Ovary (tissue), 9 donors: Measurements from ENCODE around the gene CSTF1. TPM values are rescaled to one million over a fixed set of nuclear protein-coding genes. Genes with fewer than 3 reads are reported as not detected.
"Not testable (repeated sequence)": the region's sequence is repeated elsewhere in the genome, so short reads cannot be mapped to it uniquely, and the experiment has no call there.

Experiments used
- DNase-seq, 5 donors: peaks; one replicate each; pipeline ENCODE4 v3.0.0-alpha.2; 2019 to 2020
- H3K27ac ChIP-seq, 2 donors: fragments of 200-600 bp; one replicate each; pipeline versions ENCODE4 v1.5.1 to v1.8.0; 2019 to 2022
- H3K27me3 ChIP-seq: fragments of 200-600 bp; one replicate; pipeline ENCODE4 v1.8.0; 2022
- H3K36me3 ChIP-seq: fragments of 200-600 bp; sonication (generic); one replicate; pipeline ENCODE4 v1.5.1; 2019
- H3K4me1 ChIP-seq: one replicate; pipeline ENCODE4 v1.8.1; 2013; ENCODE audit warnings: mild to moderate bottlenecking, moderate library complexity; ENCODE audit not compliant: insufficient read depth
- H3K4me3 ChIP-seq: fragments of 200-600 bp; sonication (generic); one replicate; pipeline ENCODE4 v1.5.1; 2017
- H3K9me3 ChIP-seq, 2 donors: fragments of 200-600 bp in 1 of 2; sonication (generic) in 1 of 2; one replicate each; pipeline versions ENCODE4 v1.5.1 to v1.8.1; 2013 to 2019; ENCODE audit warnings: mild to moderate bottlenecking in 1 of 2, moderate library complexity in 1 of 2
- CTCF ChIP-seq, 3 donors: fragments of 450-650 bp in 2 of 3; fragments of 200-600 bp in 1 of 3; IDR thresholded peaks; one replicate each; pipeline versions ENCODE4 v1.5.1 to v1.8.0; 2016 to 2022; ENCODE audit warnings: antibody characterized with exemption in 3 of 3, mild to moderate bottlenecking in 1 of 3
- EP300 ChIP-seq: sonication (generic); formaldehyde crosslinking; IDR thresholded peaks from one replicate; pipeline ENCODE4 v1.6.1; 2017; ENCODE audit warnings: antibody characterized with exemption
- POLR2A ChIP-seq: fragments of 450-650 bp; IDR thresholded peaks from one replicate; pipeline ENCODE4 v1.6.1; 2017; ENCODE audit warnings: antibody characterized with exemption, mild to moderate bottlenecking, moderate library complexity
- WGBS, 3 donors: extraction: QIAGEN DNeasy Blood & Tissue Kit in 1 of 3; methylation state at CpG; one replicate each; pipeline versions ENCODE4 v1.1.5 to v1.1.7; 2013 to 2017; 5-methylcytosine and 5-hydroxymethylcytosine counted together
- intact Hi-C, 4 donors: fragments of 100-400 bp; cut with DNase I; formaldehyde crosslinking; loops; one replicate each; pipeline versions ENCODE4 v1.11.0 to v1.15.1; 2022 to 2023
- polyA plus RNA-seq, 2 donors: library from polyadenylated mRNA; stranded (reverse); fragments of 200-250 nt in 1 of 2; fragments of 350-450 nt in 1 of 2; fragmentation: Illumina TruSeq in 1 of 2; extraction: RNeasy Lipid Tissue Mini Kit (QIAGEN cat#74804) in 1 of 2; gene quantifications; one replicate each; pipeline ENCODE4 v1.2.3, GENCODE V29; 2013 to 2014
- total RNA-seq, 7 donors: library from RNA; depleted of rRNA in 2 of 7; stranded (reverse); fragments of >200 nt in 2 of 7; fragmentation: NEBNext Ultra II Directional in 3 of 7; extraction: Animal tissue kit (Norgen Biotek cat#: 25700) in 3 of 7; gene quantifications; one replicate each; pipeline versions ENCODE4 v1.1.0 to v1.2.4, GENCODE V29; 2016 to 2023
- donor health status: DM: no; HTN: no; CAD: no; lungs with moderate emphysema.
- donor health status: DM: no; HTN: no; CAD: no.
- donor health status: Bipolar disorder and iron deficiency.
- donor health status: DM: yes; HTN: yes; CAD: no.
- donor health status: DM: no; HTN: no; CAD: no.
- donor health status: DM: yes; HTN: yes; CAD: no.

CSTF1 gene
- total and polyA plus RNA-seq, 9 donors, result 15.5 to 41.5 (median 31.8) TPM

DNA sequence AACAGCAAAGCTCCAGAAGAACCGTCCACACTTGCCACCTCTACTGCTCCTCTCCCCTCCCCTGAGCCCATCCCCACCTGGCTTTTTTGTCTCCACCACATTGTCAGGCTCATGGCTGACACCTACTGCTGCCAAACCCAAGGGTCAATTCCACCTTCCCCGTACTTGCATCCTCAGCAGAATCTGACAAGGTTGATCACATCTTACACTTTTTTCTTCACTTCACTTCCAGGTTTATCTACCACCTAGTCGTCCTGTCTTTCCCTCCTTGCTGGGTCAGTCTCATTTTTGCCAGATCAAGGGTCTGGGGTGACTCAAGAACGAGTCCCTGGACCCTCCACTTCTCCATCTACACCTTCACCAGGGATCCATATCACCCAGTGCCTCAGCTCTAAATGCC is 3.6 kb upstream of the CSTF1 start:
- no peaks in the 10 kb centered on the region for H3K27me3 ChIP-seq
- H3K27ac ChIP-seq, result no peak overlapping the region
- H3K4me1 ChIP-seq, result peaks cover 6% of the 10 kb centered on the region
- TF ChIP-seq POLR2A (no peak), EP300 (no peak), CTCF (IDR thresholded peaks at IDR 0.05) (no peak)
- DNase-seq, result no peak
- H3K9me3 ChIP-seq, result no peaks in the 10 kb centered on the region
- intact Hi-C loops, result no loop called here
- no peaks in the 10 kb centered on the region for H3K36me3 ChIP-seq
- no peak overlapping the region for H3K4me3 ChIP-seq
- WGBS, 3 donors, result 78 to 92% (median 89%) methylated on average over 4 of the region's 4 CpGs

DNA sequence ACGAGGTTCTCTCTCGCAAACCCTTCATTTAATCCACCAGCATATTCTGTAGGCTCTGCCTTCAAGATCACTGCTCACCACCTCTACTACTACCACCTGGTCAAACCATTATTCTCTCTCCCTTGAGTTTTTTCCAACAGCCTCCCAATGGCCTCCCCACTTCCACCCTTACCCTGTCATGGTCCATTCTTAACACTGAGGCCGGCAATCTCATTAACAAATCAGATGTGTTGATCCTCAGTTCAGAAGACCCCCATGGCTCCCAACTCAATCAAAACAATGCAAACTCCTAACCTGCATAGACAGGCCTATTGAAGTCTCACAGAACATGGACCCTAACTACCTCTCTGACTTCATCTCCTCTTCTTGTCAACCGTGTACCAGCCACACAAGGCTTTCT is 2.6 kb upstream of the CSTF1 start:
- H3K4me3 ChIP-seq, result no peak overlapping the region
- H3K9me3 ChIP-seq, result no peaks in the 10 kb centered on the region
- no peak overlapping the region for H3K27ac ChIP-seq
- H3K36me3 ChIP-seq, result no peaks in the 10 kb centered on the region
- DNase-seq, result no peak
- 93 to 95% (median 94%) methylated on average over 4 of the region's 4 CpGs for WGBS, 3 donors
- TF ChIP-seq POLR2A (no peak), CTCF (IDR thresholded peaks at IDR 0.05) (no peak), EP300 (no peak)
- peaks cover 8% of the 10 kb centered on the region for H3K4me1 ChIP-seq
- intact Hi-C loops, result loop anchor here in 1 of 4 donors (10.0 kb wide), 1 partner anchor 75 kb away; the partner anchor contains the start of gene RTF2
- H3K27me3 ChIP-seq, result no peaks in the 10 kb centered on the region

GRCh38 chr20:56390396-56390795 is 2.0 kb upstream of the CSTF1 start:
- not testable (repeated sequence) for H3K27me3 ChIP-seq, H3K4me1 ChIP-seq, H3K9me3 ChIP-seq, H3K4me3 ChIP-seq, DNase-seq, H3K36me3 ChIP-seq, H3K27ac ChIP-seq
- intact Hi-C loops, result loop anchor here in 1 of 4 donors (10.0 kb wide), 1 partner anchor 74 kb away; the partner anchor contains the start of gene RTF2
- 94 to 96% (median 96%) methylated on average over 9 of the region's 9 CpGs for WGBS, 3 donors

DNA sequence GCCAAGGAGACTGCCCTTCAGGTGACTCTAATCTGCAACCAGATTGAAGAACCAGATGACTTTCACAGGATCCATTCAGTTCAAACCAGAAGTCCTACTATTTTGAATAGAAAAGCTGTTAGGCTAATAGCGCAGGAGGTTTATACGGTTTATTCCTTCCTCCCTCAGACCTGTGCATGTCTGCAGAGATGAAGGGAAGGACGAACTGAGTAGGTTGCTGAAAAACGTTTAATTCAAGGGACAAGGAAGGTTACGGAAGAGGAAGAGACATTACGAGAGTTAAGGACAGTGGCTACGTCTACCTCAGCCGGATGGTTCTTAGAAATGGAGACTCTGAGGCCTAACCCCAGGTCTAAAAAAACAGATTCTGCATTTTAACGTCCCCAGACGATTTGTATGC is 1.4 kb upstream of the CSTF1 start:
- 21 to 27% (median 23%) methylated on average over 10 of the region's 10 CpGs for WGBS, 3 donors
- peak overlapping the region; percentile 90 for H3K4me3 ChIP-seq
- no peak overlapping the region for H3K27ac ChIP-seq
- H3K36me3 ChIP-seq, result no peaks in the 10 kb centered on the region
- peaks cover 8% of the 10 kb centered on the region for H3K4me1 ChIP-seq
- DNase-seq, result no peak
- H3K9me3 ChIP-seq, result no peaks in the 10 kb centered on the region
- H3K27me3 ChIP-seq, result no peaks in the 10 kb centered on the region
- TF ChIP-seq POLR2A (no peak), CTCF (IDR thresholded peaks at IDR 0.05) (no peak), EP300 (no peak)
- intact Hi-C loops, result loop anchor here in 1 of 4 donors (10.0 kb wide), 1 partner anchor 74 kb away; the partner anchor contains the start of gene RTF2

DNA sequence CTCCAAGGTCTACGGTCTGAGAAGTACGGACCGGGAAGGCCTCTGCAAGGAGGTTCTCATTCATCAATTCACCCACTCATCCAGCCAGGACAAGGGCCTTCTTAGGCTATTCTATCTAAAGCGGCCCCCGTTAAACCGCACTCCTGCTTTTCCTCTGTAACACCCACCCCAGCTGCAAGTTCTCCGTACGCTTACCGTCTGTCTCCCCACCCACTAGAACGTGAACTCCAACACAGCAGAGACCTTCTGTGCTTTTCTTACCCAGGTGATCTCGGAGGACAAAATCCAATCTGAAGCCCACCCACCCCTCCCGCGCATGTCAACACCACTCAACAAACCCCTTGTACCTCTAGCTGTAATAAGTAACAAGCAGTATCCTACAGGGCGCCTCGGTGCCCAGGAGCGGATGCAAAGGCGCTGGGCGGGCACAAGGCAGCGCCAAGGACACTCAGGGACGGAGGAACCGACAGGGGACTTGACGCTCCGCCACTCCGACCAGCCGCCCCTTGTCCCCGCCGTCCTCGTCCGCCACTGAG is 781 bp upstream of the CSTF1 start:
- H3K9me3 ChIP-seq, result no peaks in the 10 kb centered on the region
- no peaks in the 10 kb centered on the region for H3K36me3 ChIP-seq
- intact Hi-C loops, result loop anchor here in 1 of 4 donors (10.0 kb wide), 1 partner anchor 73 kb away; the partner anchor contains the start of gene RTF2
- peaks cover 8% of the 10 kb centered on the region for H3K4me1 ChIP-seq
- H3K27ac ChIP-seq, result peak overlapping the region in 1 of 2 donors; percentile 72
- DNase-seq, result no peak
- TF ChIP-seq EP300, result no peak
- TF ChIP-seq CTCF (IDR thresholded peaks at IDR 0.05), result no peak
- TF ChIP-seq POLR2A, result no peak
- peak overlapping the region; percentile 90 for H3K4me3 ChIP-seq
- no peaks in the 10 kb centered on the region for H3K27me3 ChIP-seq
- 0 to 1% (median 1%) methylated on average over 28 to 29 of the region's 29 CpGs for WGBS, 3 donors
